Nephron (organoid): ENCODE measurements around the gene BBOF1.
"Not testable (repeated sequence)": the region's sequence is repeated elsewhere in the genome, so short reads cannot be mapped to it uniquely, and the experiment has no call there.

Experiments used
- H3K27ac Mint-ChIP-seq, 3 experiments: 2 replicates each; pipeline ENCODE4 v1.8.0; 2020; ENCODE audit warnings: mixed read lengths in 3 of 3, mild to moderate bottlenecking in 2 of 3, moderate library complexity in 1 of 3
- H3K27me3 Mint-ChIP-seq: 2 replicates; pipeline ENCODE4 v1.8.0; 2021; ENCODE audit warnings: low read depth, mild to moderate bottlenecking, moderate library complexity, mixed read lengths
- H3K36me3 Mint-ChIP-seq: 2 replicates; pipeline ENCODE4 v1.8.0; 2020; ENCODE audit warnings: low read depth, mixed read lengths
- H3K4me1 Mint-ChIP-seq: 2 replicates; pipeline ENCODE4 v1.8.0; 2020; ENCODE audit warnings: mixed read lengths
- H3K4me3 Mint-ChIP-seq, 3 experiments: 2 replicates each; pipeline ENCODE4 v1.8.0; 2020; ENCODE audit warnings: mild to moderate bottlenecking in 3 of 3, mixed read lengths in 3 of 3, moderate library complexity in 2 of 3
- H3K9me3 Mint-ChIP-seq: 2 replicates; pipeline ENCODE4 v1.8.0; 2020; ENCODE audit warnings: mixed read lengths
- CTCF ChIP-seq, 3 experiments: fragments of 200-600 bp; sonication (generic); IDR thresholded peaks; one replicate each; pipeline ENCODE4 v1.5.0; 2021; ENCODE audit warnings: antibody characterized with exemption in 3 of 3; ENCODE audit not compliant: unreplicated experiment in 3 of 3

BBOF1 gene

GRCh38 chr14:74085828-74086227 is 66.7 kb downstream of the BBOF1 start:
- peak overlapping the region; percentile 39 to 97 (median 75) for H3K27ac Mint-ChIP-seq
- H3K36me3 Mint-ChIP-seq, result peaks cover 3% of the 10 kb centered on the region
- H3K9me3 Mint-ChIP-seq, result no peaks in the 10 kb centered on the region
- TF ChIP-seq CTCF (IDR thresholded peaks at IDR 0.05; ENCODE audit: unreplicated experiment in 3 of 3), result no peak
- H3K4me3 Mint-ChIP-seq, result peak overlapping the region; percentile 93 to 97 (median 95)
- no peaks in the 10 kb centered on the region for H3K27me3 Mint-ChIP-seq
- peaks cover 16% of the 10 kb centered on the region for H3K4me1 Mint-ChIP-seq

DNA sequence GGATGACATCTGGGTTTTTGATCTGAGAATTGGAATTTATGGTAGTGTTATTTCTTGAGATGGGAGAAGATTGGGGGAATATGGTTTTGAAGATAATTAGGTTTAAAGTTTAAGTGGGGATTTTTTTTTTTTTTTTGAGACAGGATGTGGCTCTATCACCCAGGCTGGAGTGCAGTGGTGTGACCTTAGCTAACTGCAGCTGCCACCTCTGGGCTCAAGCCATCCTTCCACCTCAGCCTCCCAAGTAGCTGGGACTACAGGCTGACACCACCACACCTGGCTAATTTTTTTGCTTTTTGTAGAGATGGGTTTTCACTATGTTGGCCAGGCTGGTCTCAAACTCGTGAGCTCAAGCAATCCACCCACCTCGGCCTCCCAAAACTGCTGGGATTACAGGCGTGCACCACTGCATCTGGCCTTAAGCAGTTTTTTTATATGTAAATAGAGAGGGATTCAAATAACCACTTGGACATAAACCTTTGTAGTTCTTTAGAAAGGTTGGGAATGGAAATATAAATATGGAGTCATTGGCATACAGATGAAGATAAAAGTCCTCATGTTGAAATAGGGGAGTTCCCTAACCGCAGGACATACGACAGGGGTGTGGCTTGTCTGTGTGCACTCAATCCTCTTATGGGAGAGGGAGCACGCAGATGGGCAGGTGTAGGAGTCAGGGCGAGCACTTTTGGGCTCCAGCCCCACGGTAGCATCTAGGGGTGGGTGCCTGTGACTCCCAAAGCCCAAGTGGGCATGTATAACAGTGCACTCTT is 70.3 kb downstream of the BBOF1 start:
- Mint-ChIP-seq H3K4me3 (no peak overlapping the region), H3K9me3 (no peaks in the 10 kb centered on the region), H3K27ac (no peak overlapping the region), H3K4me1 (peaks cover 9% of the 10 kb centered on the region), H3K27me3 (no peaks in the 10 kb centered on the region), H3K36me3 (peaks cover 9% of the 10 kb centered on the region)
- no peak for TF ChIP-seq CTCF (IDR thresholded peaks at IDR 0.05; ENCODE audit: unreplicated experiment in 3 of 3)

- no peaks in the 10 kb centered on the region for H3K9me3 Mint-ChIP-seq
- peaks cover 36% of the 10 kb centered on the region for H3K36me3 Mint-ChIP-seq
- no peak overlapping the region for H3K27ac Mint-ChIP-seq
- no peaks in the 10 kb centered on the region for H3K27me3 Mint-ChIP-seq
- no peak for TF ChIP-seq CTCF (IDR thresholded peaks at IDR 0.05; ENCODE audit: unreplicated experiment in 3 of 3)
- H3K4me3 Mint-ChIP-seq, result no peak overlapping the region
- no peaks in the 10 kb centered on the region for H3K4me1 Mint-ChIP-seq
Measured at GRCh38 chr14:74105381-74105780, 86.2 kb downstream of the BBOF1 start.

DNA sequence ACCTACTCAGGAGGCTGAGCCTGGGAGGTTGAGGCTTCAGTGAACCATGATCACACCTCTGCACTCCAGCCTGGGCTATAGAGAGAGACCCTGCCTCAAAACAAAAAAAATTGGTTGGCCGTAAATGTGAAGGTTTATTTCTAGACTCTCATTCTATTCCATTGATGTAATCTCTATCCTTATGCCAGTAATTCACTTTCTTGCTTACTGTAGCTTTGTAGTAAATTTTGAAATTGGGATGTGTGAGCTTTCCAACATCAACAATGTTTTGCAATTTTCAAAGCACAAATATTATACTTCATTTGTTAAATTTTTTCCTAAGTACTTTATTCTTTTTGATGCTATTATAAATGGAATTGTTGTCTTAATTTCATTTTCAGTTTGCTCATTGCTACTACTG is 90.2 kb downstream of the BBOF1 start:
- Mint-ChIP-seq H3K36me3 (peaks cover 20% of the 10 kb centered on the region), H3K9me3 (no peaks in the 10 kb centered on the region), H3K4me3 (no peak overlapping the region), H3K4me1 (no peaks in the 10 kb centered on the region), H3K27me3 (no peaks in the 10 kb centered on the region), H3K27ac (no peak overlapping the region)
- no peak for TF ChIP-seq CTCF (IDR thresholded peaks at IDR 0.05; ENCODE audit: unreplicated experiment in 3 of 3)

GRCh38 chr14:74111395-74112216 is 92.5 kb downstream of the BBOF1 start:
- peak; percentile 52 to 67 (median 60) for TF ChIP-seq CTCF (IDR thresholded peaks at IDR 0.05; ENCODE audit: unreplicated experiment in 3 of 3)
- H3K36me3 Mint-ChIP-seq, result peaks cover 19% of the 10 kb centered on the region
- H3K4me1 Mint-ChIP-seq, H3K27me3 Mint-ChIP-seq, H3K4me3 Mint-ChIP-seq, H3K9me3 Mint-ChIP-seq, H3K27ac Mint-ChIP-seq: not testable (repeated sequence)
